Glomerular visceral epithelial cell (primary cell): Measurements from ENCODE around the gene MCOLN2.
"Not testable (repeated sequence)": the region's sequence is repeated elsewhere in the genome, so short reads cannot be mapped to it uniquely, and the experiment has no call there.

ENCODE experiments used
- DNase-seq: peaks from one replicate; pipeline ENCODE4 v3.0.0-alpha.2; 2016; ENCODE audit errors: extremely low spot score

Gene MCOLN2

DNA sequence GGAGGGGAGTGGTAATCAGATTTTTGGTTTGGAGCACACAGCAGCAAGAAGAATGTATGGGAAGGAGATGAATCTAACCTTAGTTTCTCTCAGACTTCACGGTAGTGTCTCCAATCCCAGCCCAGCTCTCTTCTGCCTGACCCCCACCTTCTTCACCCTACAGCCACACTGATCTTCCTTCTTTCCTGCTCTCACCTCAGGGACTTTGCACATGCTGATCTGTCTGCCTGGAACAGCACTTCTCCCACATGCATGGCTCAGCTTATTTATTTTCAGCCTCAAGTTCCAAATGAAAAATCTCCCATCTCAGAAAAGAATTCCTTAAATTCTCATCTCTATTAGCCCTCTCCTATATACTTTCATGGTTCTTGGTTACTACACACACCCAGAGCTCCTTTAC, 55.1 kb downstream of the MCOLN2 start:
- no peak for DNase-seq

DNA sequence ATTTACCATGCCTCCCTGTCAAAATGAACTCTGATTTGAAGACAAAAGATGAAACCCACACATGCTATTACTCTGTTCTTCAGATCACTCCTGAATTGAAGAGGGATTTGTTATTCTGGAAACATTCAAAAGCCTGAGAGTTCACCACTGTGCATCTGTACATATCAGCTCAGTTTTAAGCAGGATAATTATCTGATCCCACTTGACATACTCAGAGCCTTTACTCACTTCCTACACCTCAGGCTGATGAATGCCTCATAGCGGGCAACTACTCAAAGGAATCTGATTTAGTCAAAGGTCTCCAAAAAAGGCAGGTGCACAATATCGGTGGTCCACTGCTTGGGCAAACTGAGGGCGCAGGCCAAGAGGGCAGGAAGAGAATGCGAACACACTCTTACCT, 56.4 kb downstream of the MCOLN2 start:
- DNase-seq: no peak

DNA sequence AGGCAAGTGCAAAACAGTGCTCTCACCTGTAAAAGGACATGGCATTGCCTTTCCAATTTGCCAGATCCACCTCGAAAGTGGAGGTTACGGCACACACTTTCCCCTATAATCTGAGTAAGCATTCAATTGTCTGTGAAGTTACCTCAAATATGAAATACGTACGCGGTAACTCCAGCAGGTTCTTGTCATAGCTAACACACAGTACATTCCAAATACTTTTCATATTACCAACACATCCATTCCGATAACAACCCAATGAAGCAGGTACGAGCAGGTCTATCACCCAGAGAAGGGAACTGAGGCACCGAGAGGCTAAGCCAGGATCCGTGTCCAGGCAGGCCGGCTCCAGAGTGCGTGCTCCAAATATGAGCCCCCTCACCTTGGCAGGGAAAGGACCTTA, 57.2 kb downstream of the MCOLN2 start:
- DNase-seq: no peak

DNA sequence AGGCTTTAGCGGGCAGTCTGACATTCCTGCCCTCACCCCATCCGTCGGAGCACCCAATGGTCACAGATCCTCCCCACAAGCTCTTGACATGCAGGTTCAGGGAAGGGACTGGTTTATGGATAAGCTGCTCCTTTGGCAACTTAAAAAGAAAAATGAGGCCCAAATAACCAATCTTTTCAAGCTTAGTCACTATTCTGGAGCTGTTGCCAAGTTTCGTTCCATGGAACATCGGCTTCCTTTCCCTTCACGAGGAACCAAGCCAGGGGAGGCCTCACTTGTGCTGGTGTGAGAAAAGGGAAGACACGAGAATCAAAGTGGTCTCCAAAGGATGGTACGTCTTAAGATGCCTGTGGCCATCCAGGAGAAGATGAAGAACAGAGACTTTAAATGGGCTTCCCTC, 57.8 kb downstream of the MCOLN2 start:
- DNase-seq: no peak

DNA sequence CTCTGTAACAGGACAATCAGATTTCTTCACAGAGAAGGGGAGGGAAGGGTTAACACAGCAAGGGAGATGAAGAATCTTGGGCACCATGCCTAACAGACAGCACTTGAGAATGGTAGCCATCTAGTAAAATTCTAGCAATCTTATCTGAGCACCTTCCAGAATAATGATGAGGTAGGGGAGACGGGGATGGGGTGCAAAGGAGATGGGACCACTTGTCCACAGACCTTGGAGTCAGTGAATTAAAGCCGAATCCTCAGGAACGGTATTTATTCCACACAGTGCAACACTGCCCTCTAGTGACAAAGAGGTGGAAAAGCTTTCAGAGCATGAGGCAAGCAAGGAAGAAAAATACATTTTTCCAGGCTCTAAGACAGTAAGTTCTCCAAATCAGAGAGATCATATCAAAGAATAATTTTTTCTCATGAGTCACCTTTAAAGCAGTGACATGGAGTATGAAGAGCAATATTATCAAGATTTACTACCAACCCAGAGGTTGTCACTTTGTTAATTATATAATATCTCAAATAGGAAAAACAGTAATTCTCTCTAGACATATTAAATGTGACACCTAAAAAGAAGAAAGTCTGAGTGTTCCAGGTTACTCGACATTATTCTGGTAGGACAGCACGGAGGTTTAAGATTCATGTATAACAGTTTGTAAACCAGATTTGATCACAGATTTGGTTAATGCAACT, 60.6 kb downstream of the MCOLN2 start:
- peak; percentile 65 for DNase-seq

DNA sequence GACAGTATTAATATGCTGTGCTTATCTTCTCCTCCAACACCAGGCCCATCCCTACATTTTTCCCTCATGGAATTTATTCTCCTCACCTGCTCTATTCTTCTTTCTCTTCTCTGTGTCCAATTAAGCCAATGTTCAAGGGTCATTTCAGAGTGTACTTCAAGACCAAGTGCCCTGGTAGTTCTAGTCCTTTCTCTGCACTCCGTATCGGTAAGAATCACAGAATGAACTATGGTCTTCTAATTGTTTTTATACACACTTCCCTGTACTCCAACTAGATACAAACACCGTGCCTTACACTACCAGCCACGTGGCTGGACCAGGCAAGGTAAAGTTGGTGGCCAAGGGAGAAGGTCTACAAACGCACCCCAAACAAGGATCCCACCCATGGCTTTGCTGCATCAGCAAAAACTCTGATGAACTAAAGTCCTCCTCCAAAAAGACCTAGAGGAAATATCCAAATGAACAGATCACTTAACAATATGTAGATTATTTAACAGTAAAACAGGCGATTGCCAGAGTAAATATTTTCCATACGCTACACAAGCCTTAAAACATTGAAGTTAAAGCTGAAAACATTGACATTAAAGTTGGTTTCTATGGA, 63.8 kb downstream of the MCOLN2 start:
- no peak for DNase-seq

DNA sequence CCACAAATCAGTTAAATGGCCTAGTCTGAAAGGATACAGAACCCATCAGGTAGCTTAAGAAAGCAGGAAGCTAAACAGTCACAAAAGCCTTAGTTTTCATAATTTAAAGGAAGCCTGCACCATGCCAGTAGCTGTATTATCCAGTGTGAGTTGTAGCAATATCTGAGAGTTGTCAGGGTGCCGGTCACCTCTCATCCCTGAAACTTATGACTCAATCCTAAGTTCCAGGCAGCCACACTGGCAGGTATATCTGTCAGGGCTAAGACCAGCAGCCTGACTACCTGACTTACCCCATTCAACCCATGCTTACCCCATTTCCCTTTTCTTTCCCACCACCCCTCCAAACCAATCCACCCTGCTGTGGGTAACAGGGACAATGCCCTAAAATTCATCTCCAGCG, 66.1 kb downstream of the MCOLN2 start:
- DNase-seq: no peak

DNA sequence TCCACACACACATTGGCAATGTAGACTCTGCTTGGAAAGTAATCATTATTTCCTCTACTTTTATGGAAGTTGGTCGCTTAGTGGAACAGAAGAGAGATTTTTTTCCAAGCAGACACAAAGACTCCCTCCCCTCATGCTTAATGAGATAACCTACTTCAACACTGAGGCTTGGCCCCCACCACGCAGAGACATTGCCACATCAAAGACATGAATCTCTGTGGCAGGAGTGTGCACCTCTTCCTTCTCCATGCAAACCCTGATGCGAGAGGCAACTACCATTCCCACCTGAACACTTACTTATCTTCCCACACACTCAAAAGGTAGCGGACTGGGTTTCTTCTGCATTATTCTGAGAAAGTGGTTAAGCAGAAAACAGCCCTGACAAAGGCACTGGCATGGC, 66.6 kb downstream of the MCOLN2 start:
- DNase-seq: no peak

DNA sequence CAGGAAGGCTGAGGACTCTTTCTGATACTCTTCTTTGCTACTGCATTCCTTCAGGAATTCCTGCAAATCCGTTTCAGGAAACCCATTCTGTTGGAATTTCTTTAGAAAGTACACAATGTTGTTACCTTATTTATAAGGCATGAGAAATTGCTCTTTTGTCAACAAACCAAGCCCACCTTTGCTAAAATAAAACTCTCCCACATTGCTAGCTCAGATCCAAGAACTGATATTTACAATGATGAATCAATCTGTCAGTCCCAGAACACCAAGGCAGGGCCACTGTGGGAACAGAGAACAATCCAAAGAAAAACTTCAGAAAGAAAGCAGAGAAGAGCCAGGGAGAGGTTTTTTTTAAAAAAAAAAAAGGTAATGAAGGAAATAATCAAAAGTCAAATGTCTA, 67.3 kb downstream of the MCOLN2 start:
- DNase-seq: no peak

DNA sequence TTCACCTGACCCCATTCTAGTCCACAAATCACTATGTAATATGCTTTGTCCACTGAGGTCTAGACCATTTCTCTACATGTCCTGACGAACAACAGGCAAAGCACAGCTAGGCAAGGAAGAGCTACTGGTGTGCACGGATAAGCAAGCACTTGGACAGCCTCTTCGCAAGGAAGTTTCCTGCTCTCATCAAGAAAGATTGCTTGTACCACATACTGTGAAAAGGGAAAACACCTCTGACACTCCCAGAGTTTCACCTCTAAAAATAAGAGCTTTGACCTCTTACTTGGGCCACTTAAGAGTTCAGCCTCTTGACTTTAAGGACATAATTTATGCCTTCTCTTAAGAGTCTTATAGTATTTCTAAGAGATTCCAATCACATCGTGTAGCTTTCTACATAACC, 67.9 kb downstream of the MCOLN2 start:
- DNase-seq: no peak

DNA sequence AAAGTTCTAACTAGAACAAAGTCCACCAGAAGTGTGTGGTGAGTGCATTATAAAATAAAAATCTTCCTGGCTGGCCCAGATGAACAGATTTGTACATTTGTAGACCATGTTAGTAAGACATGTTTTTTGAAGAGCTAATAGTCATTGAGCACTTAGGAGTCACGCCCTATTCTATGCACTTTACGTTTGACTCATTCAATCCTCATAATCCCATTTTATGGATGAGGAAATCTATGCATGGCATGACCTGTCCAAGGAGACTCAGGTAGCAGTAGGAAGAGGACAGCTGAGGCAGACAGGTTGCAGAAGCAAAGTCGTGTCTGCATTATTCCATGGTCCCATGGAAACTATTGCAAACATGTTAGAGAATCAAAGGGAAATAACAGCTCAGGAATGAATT, 73.6 kb downstream of the MCOLN2 start:
- no peak for DNase-seq

DNA sequence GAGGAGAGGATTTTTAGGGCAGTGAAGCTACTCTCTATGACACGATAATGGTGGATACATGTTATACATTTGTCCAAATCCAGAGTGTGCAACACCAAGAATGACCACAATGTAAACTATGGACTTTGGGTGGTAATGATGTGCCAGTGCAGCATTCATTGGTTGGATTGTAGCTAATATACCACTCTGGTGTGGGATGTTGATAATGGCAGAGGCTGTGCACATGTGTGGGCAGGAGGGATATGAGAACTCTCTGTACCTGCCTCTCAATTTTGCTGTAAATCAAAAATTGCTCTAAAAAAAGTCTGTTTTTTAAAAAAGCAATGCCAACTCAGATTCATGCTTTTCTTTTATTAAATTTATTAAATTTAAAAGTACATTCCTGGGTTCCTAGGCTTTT, 76.8 kb downstream of the MCOLN2 start:
- DNase-seq: no peak

DNA sequence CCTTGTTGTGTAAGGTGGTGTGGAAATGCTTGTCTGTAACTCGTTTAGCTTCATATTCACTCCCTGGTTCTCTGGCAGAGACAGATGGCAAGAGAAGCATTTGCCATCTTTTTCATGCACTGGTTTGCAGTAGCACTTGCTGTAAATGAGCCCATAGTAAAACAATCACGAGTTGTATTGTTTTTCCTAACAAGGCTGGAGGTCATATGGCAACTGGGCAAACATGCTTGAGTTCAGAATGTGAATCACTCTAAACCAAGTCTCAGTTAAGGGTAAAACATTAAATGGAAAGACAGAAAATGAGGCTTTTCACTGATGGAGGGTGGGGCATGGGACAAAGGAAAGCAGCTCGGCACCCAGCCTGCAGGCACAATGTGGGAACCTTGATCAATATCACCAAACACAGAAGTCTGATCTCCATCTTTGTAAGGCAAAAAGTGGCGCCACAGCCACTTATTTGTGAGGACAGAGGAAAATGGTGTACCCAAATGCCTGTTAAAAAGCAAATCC, 77.4 kb downstream of the MCOLN2 start:
- no peak for DNase-seq

DNA sequence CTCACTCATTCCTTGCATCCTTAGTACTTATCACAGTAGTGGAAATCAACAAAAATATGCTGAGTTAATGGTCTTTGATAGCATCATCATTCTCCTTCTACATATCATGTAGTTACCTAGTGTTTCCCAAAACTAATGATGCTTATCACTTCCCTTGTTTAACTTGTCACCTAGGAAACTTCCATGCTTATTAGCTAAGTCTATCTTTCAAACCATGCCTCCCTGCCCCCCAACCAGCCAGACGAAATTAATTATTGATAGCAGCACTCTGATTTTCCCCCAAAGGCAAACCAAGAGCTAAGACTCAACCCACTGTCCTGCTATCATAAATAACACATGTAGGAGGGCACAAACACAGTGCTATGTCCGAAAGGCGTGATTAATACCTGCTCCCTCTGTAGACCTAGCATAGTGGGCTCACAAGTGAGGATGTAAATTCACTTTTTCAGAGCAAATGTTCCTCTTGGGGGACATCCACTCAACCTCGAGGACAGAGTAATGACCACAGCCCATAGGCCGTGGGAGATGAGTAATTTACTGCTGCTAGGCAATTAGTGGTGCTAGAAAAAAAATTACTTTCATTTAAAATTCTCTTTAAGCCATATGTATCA, 78.1 kb downstream of the MCOLN2 start:
- peak; percentile 11 for DNase-seq

DNA sequence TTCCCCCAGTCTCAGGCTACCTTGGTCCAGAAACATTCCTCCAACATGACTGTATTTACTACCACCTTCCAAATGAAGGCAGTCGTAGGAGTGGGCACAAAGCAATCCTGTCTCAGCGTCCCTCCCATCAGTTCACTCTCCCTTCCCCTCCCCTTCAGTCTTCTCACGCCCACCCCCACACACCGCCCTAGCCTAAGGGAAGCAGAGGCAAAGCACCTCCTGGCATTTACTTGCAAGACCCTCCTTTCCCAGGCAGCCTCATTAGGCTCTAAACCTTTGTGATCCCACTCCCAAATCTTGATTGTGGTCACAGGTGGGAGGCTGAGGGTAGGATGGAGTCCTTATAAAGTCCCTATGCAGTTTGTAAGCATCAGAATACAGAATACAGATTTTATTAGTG, 80.0 kb downstream of the MCOLN2 start:
- no peak for DNase-seq

DNA sequence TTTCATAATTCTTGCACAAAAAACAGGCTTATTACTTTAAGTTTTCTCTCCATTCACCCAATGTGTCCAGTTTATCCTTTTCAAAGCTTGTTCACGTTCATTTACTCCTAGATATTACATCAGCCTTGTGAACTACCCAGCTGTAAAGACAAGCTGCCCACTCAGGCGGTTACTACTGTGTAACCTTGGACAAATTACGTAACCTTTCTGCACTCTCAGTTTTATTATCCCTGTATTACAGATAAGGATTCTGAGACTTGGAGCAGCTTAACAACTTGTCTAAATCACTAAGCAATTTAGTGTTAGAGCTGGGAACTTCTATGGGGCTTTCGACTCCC, 83.4 kb downstream of the MCOLN2 start:
- peak; percentile 81 for DNase-seq

DNA sequence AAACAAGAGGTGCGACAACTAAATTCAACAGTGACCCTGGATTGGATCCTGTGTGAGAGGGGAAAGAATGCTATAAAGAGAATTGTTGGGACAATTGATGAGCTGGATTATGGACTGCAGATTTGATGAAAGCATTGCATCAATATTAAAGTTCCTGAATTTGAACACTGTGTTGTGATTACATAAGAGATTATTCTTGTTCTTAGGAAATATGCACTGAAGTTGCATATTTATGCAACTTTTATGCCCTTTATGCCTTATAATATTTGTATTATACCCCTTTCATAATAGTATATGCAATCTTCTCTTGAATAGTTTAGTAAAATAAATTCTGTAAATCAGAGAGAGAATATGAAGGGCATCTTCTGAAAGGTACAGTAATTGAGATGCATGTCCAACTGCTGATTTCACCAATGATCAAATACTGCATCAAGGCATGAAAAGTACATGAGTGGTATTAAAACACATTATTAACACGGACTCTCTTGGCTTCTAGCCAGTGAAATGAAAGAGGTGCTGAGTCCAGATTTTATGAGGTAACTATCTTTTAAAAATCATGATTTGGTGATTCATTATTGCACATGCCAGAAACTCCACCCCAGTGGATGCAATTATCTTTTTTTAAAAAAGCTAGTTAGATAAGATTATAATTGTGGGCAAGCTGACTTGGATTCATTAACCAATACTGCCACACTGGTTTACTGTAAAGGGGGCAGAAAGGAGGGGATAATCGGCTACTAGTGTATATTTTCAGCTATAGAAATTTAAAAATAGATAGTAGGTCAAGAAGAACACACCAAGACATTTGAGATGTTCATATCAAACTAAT, 84.0 kb downstream of the MCOLN2 start:
- peak; percentile 31 for DNase-seq

DNA sequence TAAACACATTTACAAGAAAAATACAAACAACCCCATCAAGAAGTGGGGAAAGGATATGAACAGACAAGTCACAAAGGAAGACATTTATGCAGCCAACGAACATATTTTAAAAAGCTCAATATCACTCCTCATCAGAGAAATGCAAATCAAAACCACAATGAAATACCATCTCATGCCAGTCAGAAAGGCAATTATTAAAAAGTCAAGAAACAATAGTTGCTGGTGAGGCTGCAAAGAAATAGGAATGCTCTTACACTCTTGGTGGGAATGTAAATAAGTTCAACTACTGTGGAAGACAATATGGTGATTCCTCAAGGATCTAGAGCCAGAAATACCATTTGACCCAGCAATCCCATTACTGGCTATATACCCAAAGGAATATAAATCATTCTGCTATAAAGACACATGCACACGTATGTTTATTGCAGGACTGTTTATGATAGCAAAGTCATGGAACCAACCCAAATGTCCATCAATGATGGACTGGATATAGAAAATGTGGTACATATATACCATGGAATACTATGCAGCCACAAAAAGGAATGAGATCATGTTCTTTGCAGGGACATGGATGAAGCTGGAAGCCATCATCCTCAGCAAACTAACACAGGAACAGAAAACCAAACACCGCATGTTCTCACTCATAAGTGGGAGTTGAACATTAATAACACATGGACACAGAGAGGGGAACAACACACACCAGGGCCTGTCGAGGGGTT, 88.0 kb downstream of the MCOLN2 start:
- DNase-seq: not testable (repeated sequence)

DNA sequence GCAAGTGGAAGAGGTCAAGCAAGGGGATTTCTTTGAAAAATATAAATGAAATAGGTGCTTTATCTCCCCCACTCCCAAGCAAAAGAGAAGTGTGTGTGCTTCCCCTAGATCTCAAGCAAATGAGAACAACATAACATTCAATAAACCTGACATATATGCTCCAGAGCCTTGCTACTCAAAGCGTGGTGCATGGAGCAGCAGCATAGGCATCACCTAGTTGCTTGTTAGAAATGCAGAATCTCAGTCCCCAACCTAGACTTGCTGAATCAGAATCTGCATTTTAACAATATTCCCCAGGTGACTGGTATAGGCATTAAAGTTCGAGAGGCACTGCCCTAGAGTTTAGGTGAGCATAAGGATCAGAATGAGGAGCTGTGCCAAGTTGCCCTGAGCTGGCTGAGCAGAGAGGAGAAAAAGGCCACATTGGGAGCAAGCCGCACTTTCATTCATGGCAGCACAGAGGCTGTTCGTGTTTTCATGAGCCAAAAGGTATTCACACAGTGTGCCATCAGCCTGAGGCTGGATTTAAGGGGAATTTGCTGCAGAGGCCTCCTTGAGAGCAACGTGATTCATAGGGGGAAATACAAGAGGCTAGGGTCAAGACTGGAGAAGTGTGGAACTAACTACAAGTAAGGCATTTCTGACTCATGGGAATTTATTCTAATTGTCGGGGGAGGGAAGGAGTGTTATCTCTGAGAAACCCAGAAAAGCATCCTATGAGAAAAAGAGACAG, 89.7 kb downstream of the MCOLN2 start:
- DNase-seq: peak; percentile 54

DNA sequence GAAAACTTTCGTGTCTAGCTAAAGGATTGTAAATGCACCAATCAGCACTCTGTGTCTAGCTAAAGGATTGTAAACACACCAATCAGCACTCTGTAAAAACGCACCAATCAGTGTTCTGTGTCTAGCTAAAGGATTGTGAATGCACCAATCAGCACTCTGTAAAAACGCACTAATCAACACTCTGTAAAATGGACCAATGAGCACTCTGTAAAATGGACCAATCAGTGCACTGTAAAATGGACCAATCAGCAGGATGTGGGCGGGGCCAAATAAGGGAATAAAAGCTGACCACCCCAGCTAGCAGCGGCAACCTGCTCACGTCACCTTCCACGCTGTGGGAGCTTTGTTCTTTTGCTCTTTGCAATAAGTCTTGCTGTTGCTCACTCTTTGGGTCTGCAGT, 94.2 kb downstream of the MCOLN2 start:
- not testable (repeated sequence) for DNase-seq

DNA sequence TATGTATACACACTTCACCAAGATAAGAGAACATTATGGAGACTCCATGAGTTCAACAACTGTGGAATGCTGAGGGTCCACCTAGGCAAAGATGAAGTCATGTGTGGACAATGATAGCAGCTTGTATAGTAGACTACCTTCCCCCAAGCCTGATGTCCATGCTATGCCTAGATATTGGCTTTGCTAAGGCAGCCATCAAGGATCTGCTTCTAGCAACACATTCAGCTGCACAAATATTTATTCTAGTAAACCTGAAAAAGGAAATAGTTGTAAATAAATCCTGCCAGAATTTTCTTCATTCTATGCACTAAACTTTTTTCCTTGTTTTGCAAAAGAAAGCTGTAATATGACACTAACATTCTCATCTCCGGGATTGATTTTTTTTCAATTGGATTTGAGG, 96.9 kb downstream of the MCOLN2 start:
- DNase-seq: no peak
